Measurements from ENCODE around the gene CDK5.

The CDK5 gene

DNA sequence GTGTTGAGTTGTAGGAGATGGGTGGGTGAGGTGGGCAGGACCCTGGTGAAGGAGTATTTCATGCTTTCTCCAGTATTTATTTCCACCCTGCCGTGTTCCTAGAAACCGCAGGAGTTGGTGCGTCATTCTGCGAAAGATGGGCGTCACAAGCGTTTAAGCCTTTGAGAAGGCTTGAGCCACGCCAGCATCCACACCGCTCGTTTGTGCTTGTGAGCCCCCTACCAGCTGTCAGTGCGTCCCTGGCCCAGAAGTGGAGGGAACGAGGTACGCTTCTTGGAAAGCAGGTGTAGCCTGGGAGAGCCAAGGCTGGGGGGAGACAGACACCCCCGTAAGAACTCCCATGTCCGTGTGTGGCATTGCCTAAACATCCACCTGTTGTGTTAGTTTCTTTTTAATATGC lies 34.3 kb upstream of the CDK5 start:
- TF ChIP-seq, protein P1, sequence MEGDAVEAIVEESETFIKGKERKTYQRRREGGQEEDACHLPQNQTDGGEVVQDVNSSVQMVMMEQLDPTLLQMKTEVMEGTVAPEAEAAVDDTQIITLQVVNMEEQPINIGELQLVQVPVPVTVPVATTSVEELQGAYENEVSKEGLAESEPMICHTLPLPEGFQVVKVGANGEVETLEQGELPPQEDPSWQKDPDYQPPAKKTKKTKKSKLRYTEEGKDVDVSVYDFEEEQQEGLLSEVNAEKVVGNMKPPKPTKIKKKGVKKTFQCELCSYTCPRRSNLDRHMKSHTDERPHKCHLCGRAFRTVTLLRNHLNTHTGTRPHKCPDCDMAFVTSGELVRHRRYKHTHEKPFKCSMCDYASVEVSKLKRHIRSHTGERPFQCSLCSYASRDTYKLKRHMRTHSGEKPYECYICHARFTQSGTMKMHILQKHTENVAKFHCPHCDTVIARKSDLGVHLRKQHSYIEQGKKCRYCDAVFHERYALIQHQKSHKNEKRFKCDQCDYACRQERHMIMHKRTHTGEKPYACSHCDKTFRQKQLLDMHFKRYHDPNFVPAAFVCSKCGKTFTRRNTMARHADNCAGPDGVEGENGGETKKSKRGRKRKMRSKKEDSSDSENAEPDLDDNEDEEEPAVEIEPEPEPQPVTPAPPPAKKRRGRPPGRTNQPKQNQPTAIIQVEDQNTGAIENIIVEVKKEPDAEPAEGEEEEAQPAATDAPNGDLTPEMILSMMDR (IDR thresholded peaks at IDR 0.05; ENCODE audit: low read depth, low read length): no peak

DNA sequence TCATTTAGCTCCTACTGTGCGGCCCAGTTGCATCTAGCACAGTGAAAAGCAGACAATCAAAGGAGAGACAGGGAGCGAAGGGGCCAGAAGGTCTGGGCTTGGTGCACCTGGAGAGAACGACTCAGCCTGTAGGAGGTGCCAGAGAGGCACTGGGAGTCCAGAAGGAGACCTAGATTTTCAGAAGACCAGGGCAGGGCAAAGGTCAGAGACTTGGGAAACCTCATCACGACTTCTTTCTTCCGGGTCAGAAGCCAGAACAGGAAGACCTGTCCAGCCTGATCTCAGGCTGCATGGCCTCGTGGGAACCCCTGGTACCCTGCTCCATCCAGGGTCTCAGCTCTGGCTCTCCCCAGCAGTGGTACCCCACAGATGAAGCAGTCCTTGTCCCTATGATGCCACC lies 33.7 kb upstream of the CDK5 start:
- no peak overlapping the region for H3K4me3 ChIP-seq (ENCODE audit: low read depth, low read length)
- H3K27me3 ChIP-seq: no peaks in the 10 kb centered on the region
- H3K9me3 ChIP-seq: no peaks in the 10 kb centered on the region
- TF ChIP-seq, protein P1 (IDR thresholded peaks at IDR 0.05; ENCODE audit: low read depth, low read length): peak; percentile 76
- peaks cover 6% of the 10 kb centered on the region for H3K4me1 ChIP-seq
- DNase-seq: peak; percentile 52
- peaks cover 50% of the 10 kb centered on the region for H3K36me3 ChIP-seq

More for the DNA sequence above, 34.3 kb upstream of the CDK5 start:
- no peak for DNase-seq
- peaks cover 54% of the 10 kb centered on the region for H3K36me3 ChIP-seq
- H3K27me3 ChIP-seq: no peaks in the 10 kb centered on the region
- no peaks in the 10 kb centered on the region for H3K9me3 ChIP-seq
- H3K4me3 ChIP-seq (ENCODE audit: low read depth, low read length): no peak overlapping the region
- peaks cover 6% of the 10 kb centered on the region for H3K4me1 ChIP-seq

DNA sequence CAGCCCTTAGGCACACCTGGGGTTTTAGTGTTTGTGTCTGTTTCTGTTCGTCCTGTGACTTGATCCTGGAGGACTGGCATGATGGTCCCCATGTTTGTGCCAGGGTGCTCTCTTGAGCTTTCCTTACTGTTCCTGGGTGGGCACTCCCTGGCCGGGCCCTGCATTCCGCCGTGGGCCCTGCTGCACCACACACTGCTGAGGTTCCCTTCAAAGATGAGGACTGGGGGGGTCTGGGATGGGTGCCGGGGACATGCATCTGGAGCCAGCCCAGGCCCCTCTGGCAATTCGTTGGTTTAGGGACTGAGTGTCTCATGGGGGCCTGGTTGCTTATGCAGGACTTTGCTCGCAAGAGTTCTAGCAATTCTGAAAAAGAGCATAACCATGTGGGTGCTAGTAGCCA lies 33.3 kb upstream of the CDK5 start:
- peaks cover 47% of the 10 kb centered on the region for H3K36me3 ChIP-seq
- H3K4me1 ChIP-seq: peaks cover 6% of the 10 kb centered on the region
- TF ChIP-seq, protein P1 (IDR thresholded peaks at IDR 0.05; ENCODE audit: low read depth, low read length): no peak
- no peak for DNase-seq
- H3K4me3 ChIP-seq (ENCODE audit: low read depth, low read length): no peak overlapping the region
- no peaks in the 10 kb centered on the region for H3K9me3 ChIP-seq
- no peaks in the 10 kb centered on the region for H3K27me3 ChIP-seq

DNA sequence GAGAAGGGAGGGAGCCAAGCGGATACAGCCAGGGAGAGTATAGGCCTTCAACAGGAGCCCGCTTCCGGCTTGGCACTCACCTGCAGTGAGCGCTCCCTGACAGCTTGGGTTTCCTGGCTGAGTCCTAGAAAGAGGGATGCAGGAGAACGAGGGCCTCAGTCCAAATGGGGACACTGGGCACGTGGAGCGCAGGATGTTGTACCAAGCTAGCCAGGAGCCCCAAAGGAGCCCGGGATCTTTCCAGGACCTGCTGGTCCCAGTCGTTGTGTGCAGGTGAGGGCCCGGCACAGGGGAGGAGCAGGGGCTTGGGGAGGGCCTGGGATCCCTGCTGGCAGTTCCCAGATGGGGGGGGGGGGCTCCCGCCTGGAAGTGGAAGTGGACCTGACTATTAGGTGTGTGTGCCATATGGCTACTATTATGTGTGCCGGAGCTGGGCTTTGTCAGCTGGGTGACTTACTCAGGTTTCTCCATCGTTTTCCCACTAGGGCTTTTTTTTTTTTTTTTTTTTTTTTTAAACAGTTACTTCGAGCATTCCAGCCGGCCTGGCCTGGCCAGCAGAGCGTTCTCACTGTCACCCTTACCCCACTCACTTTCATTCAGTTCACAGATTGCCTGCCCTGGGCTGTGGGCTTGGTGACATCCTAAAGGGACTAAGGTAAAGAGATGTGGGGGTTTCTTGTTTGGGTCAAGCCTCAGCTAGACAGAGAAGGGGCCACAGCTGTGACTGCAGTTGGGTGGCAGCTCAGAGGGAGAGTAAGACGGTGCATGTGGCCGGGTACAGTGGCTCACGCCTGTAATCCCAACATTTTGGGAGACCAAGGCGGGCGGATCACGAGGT lies 32.4 kb upstream of the CDK5 start:
- Histone ChIP-seq H3K27me3 (no peaks in the 10 kb centered on the region), H3K9me3 (no peaks in the 10 kb centered on the region), H3K4me1 (peaks cover 14% of the 10 kb centered on the region), H3K4me3 (ENCODE audit: low read depth, low read length) (no peak overlapping the region), H3K36me3 (peaks cover 44% of the 10 kb centered on the region)
- TF ChIP-seq, protein P1 (IDR thresholded peaks at IDR 0.05; ENCODE audit: low read depth, low read length): no peak
- no peak for DNase-seq

DNA sequence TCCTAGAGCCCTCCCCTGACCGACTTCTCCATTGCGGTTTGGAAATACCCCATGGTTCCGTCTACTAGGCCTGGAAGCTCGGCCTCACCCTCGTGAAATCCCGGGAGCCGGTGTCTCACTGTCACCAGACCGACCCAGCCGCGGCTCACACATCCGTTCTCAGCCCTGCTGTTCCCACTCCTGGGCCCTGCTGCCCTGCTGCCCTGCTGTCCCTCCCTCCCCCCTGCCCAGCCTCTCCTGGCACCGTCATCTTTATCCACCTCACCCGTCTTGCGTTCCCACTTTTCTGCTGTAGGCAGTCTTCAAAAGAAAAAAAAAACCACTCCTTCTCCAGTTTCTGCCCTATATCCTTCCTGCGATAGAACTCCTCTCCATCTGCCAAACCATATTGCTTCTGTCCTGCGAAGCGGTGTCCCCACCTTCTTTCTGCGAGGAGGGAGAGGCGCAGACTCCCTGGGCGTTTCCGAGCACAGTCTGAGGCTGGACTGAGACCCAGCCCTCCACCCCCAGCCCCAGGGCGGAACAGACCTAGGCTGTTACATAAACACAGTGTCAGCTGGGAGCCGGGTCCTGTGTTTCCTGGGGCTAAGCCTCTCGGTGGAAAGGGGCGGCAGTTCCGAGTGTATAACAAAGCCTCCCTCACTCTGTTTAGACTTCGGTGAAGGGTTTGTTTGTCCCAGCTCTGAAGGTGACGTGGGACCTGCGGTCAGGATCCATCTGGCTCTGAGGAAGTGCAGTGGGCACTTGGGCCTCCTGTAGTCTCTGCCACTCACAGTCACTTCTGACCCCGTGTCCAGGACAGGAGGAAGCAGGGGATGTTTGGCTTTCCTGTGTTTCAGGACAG lies 31.4 kb upstream of the CDK5 start:
- H3K36me3 ChIP-seq: peaks cover 44% of the 10 kb centered on the region
- H3K27me3 ChIP-seq: no peaks in the 10 kb centered on the region
- DNase-seq: peak; percentile 74
- peak overlapping the region; percentile 94 for H3K4me3 ChIP-seq (ENCODE audit: low read depth, low read length)
- H3K4me1 ChIP-seq: peaks cover 18% of the 10 kb centered on the region
- TF ChIP-seq, protein P1 (IDR thresholded peaks at IDR 0.05; ENCODE audit: low read depth, low read length): no peak
- no peaks in the 10 kb centered on the region for H3K9me3 ChIP-seq
